HEK293 (cell line): ENCODE measurements around the gene NFKBIB.
A peak's percentile ranks its signal among the peaks of the same experiment; 100 is the strongest.

Experiments used
- BCL11B ChIP-seq: fragments of 450-650 bp; formaldehyde crosslinking; IDR thresholded peaks from 2 replicates; pipeline ENCODE4 v1.5.1; 2016; ENCODE audit warnings: low read depth, missing biosample characterization, missing genetic modification characterization
- HOXD13 ChIP-seq: sonication (generic); formaldehyde crosslinking; IDR thresholded peaks from 2 replicates; pipeline ENCODE4 v1.8.0; 2022; ENCODE audit warnings: missing genetic modification reagents, borderline replicate concordance
- KLF1 ChIP-seq: fragments of 450-650 bp; formaldehyde crosslinking; IDR thresholded peaks from 2 replicates; pipeline ENCODE4 v1.5.1; 2016; ENCODE audit warnings: missing biosample characterization, missing genetic modification characterization
- KLF9 ChIP-seq: fragments of 450-650 bp; formaldehyde crosslinking; IDR thresholded peaks from 2 replicates; pipeline ENCODE4 v1.5.1; 2016; ENCODE audit warnings: missing biosample characterization, missing genetic modification characterization, low read depth
- MZF1 ChIP-seq: fragments of 450-650 bp; formaldehyde crosslinking; IDR thresholded peaks from 2 replicates; pipeline ENCODE4 v1.5.1; 2017; ENCODE audit warnings: missing biosample characterization, missing genetic modification characterization, borderline replicate concordance
- OVOL3 ChIP-seq: fragments of 450-650 bp; formaldehyde crosslinking; IDR thresholded peaks from 2 replicates; pipeline ENCODE4 v1.5.1; 2016; ENCODE audit warnings: missing biosample characterization, missing genetic modification characterization
- YY2 ChIP-seq: fragments of 450-650 bp; formaldehyde crosslinking; IDR thresholded peaks from 2 replicates; pipeline ENCODE4 v1.5.1; 2016; ENCODE audit warnings: missing biosample characterization, missing genetic modification characterization
- ZFP37 ChIP-seq: fragments of 450-650 bp; formaldehyde crosslinking; IDR thresholded peaks from 2 replicates; pipeline ENCODE4 v1.5.1; 2016; ENCODE audit warnings: missing biosample characterization, missing genetic modification characterization
- ZNF10 ChIP-seq: fragments of 450-650 bp; formaldehyde crosslinking; IDR thresholded peaks from 2 replicates; pipeline ENCODE4 v1.5.1; 2017; ENCODE audit warnings: missing biosample characterization, missing genetic modification characterization
- ZNF114 ChIP-seq: fragments of 450-650 bp; formaldehyde crosslinking; IDR thresholded peaks from 2 replicates; pipeline ENCODE4 v1.5.0; 2017; ENCODE audit warnings: missing biosample characterization, missing genetic modification characterization
- ZNF174 ChIP-seq: fragments of 450-650 bp; formaldehyde crosslinking; IDR thresholded peaks from 2 replicates; pipeline ENCODE4 v1.5.0; 2017; ENCODE audit warnings: missing biosample characterization, mild to moderate bottlenecking, missing genetic modification characterization
- ZNF175 ChIP-seq: fragments of 450-650 bp; formaldehyde crosslinking; IDR thresholded peaks from 2 replicates; pipeline ENCODE4 v1.5.1; 2016; ENCODE audit warnings: missing biosample characterization, missing genetic modification characterization
- ZNF2 ChIP-seq: fragments of 450-650 bp; formaldehyde crosslinking; IDR thresholded peaks from 2 replicates; pipeline ENCODE4 v1.5.1; 2016; ENCODE audit warnings: missing biosample characterization, missing genetic modification characterization
- ZNF248 ChIP-seq: fragments of 450-650 bp; formaldehyde crosslinking; IDR thresholded peaks from 2 replicates; pipeline ENCODE4 v1.5.1; 2017; ENCODE audit warnings: missing biosample characterization, missing genetic modification characterization
- ZNF324 ChIP-seq: fragments of 450-650 bp; formaldehyde crosslinking; IDR thresholded peaks from 2 replicates; pipeline ENCODE4 v1.5.1; 2016; ENCODE audit warnings: missing biosample characterization, missing genetic modification characterization
- ZNF366 ChIP-seq: fragments of 450-650 bp; formaldehyde crosslinking; conservative IDR thresholded peaks from 2 replicates; pipeline ENCODE4 v1.5.1; 2016; ENCODE audit warnings: missing biosample characterization, missing genetic modification characterization
- ZNF394 ChIP-seq: fragments of 450-650 bp; formaldehyde crosslinking; IDR thresholded peaks from 2 replicates; pipeline ENCODE4 v1.5.1; 2016; ENCODE audit warnings: missing biosample characterization, missing genetic modification characterization, mild to moderate bottlenecking, moderate library complexity, borderline replicate concordance
- ZNF48 ChIP-seq: fragments of 450-650 bp; formaldehyde crosslinking; IDR thresholded peaks from 2 replicates; pipeline ENCODE4 v1.5.1; 2016; ENCODE audit warnings: missing biosample characterization, missing genetic modification characterization
- ZNF558 ChIP-seq: fragments of 450-650 bp; formaldehyde crosslinking; IDR thresholded peaks from 2 replicates; pipeline ENCODE4 v1.5.1; 2016; ENCODE audit warnings: missing biosample characterization, missing genetic modification characterization
- ZNF629 ChIP-seq: fragments of 450-650 bp; formaldehyde crosslinking; IDR thresholded peaks from 2 replicates; pipeline ENCODE4 v1.5.1; 2017; ENCODE audit warnings: missing biosample characterization, missing genetic modification characterization
- ZNF664 ChIP-seq: fragments of 450-650 bp; formaldehyde crosslinking; IDR thresholded peaks from 2 replicates; pipeline ENCODE4 v1.5.1; 2016; ENCODE audit warnings: missing biosample characterization, missing genetic modification characterization
- ZXDB ChIP-seq: fragments of 450-650 bp; formaldehyde crosslinking; IDR thresholded peaks from 2 replicates; pipeline ENCODE4 v1.5.1; 2016; ENCODE audit warnings: missing biosample characterization, missing genetic modification characterization
- TF ChIP-seq, protein P1 (sequence below): fragments of 450-650 bp; formaldehyde crosslinking; IDR thresholded peaks from 2 replicates; pipeline ENCODE4 v1.5.1; 2016; ENCODE audit warnings: missing biosample characterization, missing genetic modification characterization
- TF ChIP-seq, protein P2 (sequence below): fragments of 450-650 bp; formaldehyde crosslinking; IDR thresholded peaks from 2 replicates; pipeline ENCODE4 v1.5.1; 2016; ENCODE audit warnings: missing biosample characterization, missing genetic modification characterization, borderline replicate concordance
- TF ChIP-seq, protein P3 (sequence below): fragments of 450-650 bp; formaldehyde crosslinking; IDR thresholded peaks from 2 replicates; pipeline ENCODE4 v1.5.1; 2017; ENCODE audit warnings: missing biosample characterization, mild to moderate bottlenecking, missing genetic modification characterization, moderate library complexity
- TF ChIP-seq, protein P4 (sequence below): fragments of 450-650 bp; formaldehyde crosslinking; conservative IDR thresholded peaks from 2 replicates; pipeline ENCODE4 v1.5.1; 2016; ENCODE audit warnings: low read depth, missing biosample characterization, missing genetic modification characterization
- TF ChIP-seq, protein P5 (sequence below): fragments of 450-650 bp; IDR thresholded peaks from 2 replicates; pipeline ENCODE4 v1.5.1; 2018; ENCODE audit warnings: missing biosample characterization, mild to moderate bottlenecking, missing genetic modification characterization
- TF ChIP-seq, protein P6 (sequence below): fragments of 450-650 bp; formaldehyde crosslinking; IDR thresholded peaks from 2 replicates; pipeline ENCODE4 v1.5.1; 2016; ENCODE audit warnings: missing biosample characterization, missing genetic modification characterization

NFKBIB gene

DNA sequence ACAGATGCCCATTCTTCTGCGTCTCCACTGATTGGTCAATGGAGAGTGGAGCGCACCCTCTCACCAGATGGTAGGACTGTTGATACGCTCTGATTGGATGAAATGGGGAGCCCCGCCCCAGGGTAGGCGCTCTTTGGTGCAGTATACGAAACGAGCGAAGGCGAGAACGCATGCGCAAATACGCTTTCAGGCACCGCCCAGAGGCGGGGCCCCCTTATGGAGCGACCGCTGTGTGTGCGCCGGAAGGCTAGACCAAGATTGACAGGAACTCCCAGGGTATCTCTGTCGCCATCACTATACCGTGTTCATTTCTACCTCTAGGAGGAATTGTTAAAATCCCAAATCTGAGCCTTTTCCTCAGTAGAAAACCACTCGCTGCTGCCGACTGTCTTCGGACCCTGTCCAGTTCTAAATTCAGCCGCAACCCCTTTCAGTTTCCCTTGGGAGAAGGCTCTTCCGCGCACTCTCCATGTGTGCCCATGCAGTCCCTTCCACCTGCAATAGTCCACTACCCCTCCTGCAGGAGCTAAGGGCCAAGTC is 49.3 kb upstream of the NFKBIB start (continued):
- TF ChIP-seq, protein P1, sequence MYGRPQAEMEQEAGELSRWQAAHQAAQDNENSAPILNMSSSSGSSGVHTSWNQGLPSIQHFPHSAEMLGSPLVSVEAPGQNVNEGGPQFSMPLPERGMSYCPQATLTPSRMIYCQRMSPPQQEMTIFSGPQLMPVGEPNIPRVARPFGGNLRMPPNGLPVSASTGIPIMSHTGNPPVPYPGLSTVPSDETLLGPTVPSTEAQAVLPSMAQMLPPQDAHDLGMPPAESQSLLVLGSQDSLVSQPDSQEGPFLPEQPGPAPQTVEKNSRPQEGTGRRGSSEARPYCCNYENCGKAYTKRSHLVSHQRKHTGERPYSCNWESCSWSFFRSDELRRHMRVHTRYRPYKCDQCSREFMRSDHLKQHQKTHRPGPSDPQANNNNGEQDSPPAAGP (tag by site-specific recombination): peak; percentile 78; the same call in 1 of the 2 replicates
- TF ChIP-seq ZNF558 (no peak; the same call in 1 of the 2 replicates), ZNF2 (tag by site-specific recombination) (peak; percentile 81; the same call in 1 of the 2 replicates), ZNF114 (no peak), KLF1 (tag by site-specific recombination) (no peak), ZNF174 (tag by site-specific recombination) (no peak), ZXDB (tag by site-specific recombination) (peak; percentile 57), ZNF10 (tag by site-specific recombination) (peak; percentile 17; the same call in 1 of the 2 replicates), ZFP37 (no peak), KLF9 (tag by site-specific recombination) (peak; percentile 63; the same call in 1 of the 2 replicates), ZNF175 (tag by site-specific recombination) (no peak), HOXD13 (no peak), OVOL3 (tag by site-specific recombination) (no peak; the same call in 1 of the 2 replicates), MZF1 (tag by site-specific recombination) (no peak; the same call in 1 of the 2 replicates), ZNF366 (tag by site-specific recombination) (no peak), BCL11B (tag by site-specific recombination) (no peak), ZNF664 (tag by site-specific recombination) (peak; percentile 63), ZNF248 (tag by site-specific recombination) (no peak), YY2 (tag by site-specific recombination) (peak; percentile 77), ZNF48 (tag by site-specific recombination) (no peak), ZNF394 (no peak), ZNF324 (tag by site-specific recombination) (peak; percentile 60; the same call in 1 of the 2 replicates), ZNF629 (tag by site-specific recombination) (peak; percentile 8; the same call in 1 of the 2 replicates)
- TF ChIP-seq, protein P2, sequence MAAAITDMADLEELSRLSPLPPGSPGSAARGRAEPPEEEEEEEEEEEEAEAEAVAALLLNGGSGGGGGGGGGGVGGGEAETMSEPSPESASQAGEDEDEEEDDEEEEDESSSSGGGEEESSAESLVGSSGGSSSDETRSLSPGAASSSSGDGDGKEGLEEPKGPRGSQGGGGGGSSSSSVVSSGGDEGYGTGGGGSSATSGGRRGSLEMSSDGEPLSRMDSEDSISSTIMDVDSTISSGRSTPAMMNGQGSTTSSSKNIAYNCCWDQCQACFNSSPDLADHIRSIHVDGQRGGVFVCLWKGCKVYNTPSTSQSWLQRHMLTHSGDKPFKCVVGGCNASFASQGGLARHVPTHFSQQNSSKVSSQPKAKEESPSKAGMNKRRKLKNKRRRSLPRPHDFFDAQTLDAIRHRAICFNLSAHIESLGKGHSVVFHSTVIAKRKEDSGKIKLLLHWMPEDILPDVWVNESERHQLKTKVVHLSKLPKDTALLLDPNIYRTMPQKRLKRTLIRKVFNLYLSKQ (tag by site-specific recombination): no peak
- TF ChIP-seq, protein P3, sequence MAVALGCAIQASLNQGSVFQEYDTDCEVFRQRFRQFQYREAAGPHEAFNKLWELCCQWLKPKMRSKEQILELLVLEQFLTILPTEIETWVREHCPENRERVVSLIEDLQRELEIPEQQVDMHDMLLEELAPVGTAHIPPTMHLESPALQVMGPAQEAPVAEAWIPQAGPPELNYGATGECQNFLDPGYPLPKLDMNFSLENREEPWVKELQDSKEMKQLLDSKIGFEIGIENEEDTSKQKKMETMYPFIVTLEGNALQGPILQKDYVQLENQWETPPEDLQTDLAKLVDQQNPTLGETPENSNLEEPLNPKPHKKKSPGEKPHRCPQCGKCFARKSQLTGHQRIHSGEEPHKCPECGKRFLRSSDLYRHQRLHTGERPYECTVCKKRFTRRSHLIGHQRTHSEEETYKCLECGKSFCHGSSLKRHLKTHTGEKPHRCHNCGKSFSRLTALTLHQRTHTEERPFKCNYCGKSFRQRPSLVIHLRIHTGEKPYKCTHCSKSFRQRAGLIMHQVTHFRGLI (tag by site-specific recombination): no peak
- TF ChIP-seq, protein P4, sequence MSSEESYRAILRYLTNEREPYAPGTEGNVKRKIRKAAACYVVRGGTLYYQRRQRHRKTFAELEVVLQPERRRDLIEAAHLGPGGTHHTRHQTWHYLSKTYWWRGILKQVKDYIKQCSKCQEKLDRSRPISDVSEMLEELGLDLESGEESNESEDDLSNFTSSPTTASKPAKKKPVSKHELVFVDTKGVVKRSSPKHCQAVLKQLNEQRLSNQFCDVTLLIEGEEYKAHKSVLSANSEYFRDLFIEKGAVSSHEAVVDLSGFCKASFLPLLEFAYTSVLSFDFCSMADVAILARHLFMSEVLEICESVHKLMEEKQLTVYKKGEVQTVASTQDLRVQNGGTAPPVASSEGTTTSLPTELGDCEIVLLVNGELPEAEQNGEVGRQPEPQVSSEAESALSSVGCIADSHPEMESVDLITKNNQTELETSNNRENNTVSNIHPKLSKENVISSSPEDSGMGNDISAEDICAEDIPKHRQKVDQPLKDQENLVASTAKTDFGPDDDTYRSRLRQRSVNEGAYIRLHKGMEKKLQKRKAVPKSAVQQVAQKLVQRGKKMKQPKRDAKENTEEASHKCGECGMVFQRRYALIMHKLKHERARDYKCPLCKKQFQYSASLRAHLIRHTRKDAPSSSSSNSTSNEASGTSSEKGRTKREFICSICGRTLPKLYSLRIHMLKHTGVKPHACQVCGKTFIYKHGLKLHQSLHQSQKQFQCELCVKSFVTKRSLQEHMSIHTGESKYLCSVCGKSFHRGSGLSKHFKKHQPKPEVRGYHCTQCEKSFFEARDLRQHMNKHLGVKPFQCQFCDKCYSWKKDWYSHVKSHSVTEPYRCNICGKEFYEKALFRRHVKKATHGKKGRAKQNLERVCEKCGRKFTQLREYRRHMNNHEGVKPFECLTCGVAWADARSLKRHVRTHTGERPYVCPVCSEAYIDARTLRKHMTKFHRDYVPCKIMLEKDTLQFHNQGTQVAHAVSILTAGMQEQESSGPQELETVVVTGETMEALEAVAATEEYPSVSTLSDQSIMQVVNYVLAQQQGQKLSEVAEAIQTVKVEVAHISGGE (tag by site-specific recombination): peak; percentile 77
- TF ChIP-seq, protein P5, sequence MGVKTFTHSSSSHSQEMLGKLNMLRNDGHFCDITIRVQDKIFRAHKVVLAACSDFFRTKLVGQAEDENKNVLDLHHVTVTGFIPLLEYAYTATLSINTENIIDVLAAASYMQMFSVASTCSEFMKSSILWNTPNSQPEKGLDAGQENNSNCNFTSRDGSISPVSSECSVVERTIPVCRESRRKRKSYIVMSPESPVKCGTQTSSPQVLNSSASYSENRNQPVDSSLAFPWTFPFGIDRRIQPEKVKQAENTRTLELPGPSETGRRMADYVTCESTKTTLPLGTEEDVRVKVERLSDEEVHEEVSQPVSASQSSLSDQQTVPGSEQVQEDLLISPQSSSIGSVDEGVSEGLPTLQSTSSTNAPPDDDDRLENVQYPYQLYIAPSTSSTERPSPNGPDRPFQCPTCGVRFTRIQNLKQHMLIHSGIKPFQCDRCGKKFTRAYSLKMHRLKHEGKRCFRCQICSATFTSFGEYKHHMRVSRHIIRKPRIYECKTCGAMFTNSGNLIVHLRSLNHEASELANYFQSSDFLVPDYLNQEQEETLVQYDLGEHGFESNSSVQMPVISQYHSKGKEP (tag by site-specific recombination): peak; percentile 44; the same call in 1 of the 2 replicates
- TF ChIP-seq, protein P6, sequence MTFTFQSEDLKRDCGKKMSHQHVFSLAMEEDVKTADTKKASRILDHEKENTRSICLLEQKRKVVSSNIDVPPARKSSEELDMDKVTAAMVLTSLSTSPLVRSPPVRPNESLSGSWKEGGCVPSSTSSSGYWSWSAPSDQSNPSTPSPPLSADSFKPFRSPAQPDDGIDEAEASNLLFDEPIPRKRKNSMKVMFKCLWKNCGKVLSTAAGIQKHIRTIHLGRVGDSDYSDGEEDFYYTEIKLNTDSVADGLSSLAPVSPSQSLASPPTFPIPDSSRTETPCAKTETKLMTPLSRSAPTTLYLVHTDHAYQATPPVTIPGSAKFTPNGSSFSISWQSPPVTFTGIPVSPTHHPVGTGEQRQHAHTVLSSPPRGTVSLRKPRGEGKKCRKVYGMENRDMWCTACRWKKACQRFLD: no peak
